Right lobe of liver (tissue), 6 donors: ENCODE data around the gene COL23A1. TPM values are rescaled to one million over a fixed set of nuclear protein-coding genes. Genes with fewer than 3 reads are reported as not detected.

Experiments used
- ATAC-seq, 4 donors: fragments of 200-7000 bp; cut with Tn5 transposase; one replicate each; pipeline ENCODE4 v1.9.1; 2020; ENCODE audit warnings: mild to moderate bottlenecking in 4 of 4, moderate library complexity in 4 of 4
- DNase-seq, 3 donors: peaks; one replicate each; pipeline ENCODE4 v3.0.0-alpha.2; 2020
- H3K27ac ChIP-seq, 3 donors: fragments of 200-600 bp; one replicate each; pipeline ENCODE4 v1.8.0; 2022
- H3K27me3 ChIP-seq, 2 donors: fragments of 200-600 bp; one replicate each; pipeline ENCODE4 v1.8.0; 2022
- H3K36me3 ChIP-seq, 4 donors: fragments of 200-600 bp; sonication (generic) in 1 of 4; one replicate each; pipeline versions ENCODE4 v1.5.1 to v1.8.0; 2017 to 2022; ENCODE audit warnings: control low read depth in 1 of 4
- H3K4me1 ChIP-seq, 4 donors: fragments of 200-600 bp; sonication (generic) in 1 of 4; one replicate each; pipeline versions ENCODE4 v1.5.1 to v1.8.0; 2017 to 2022; ENCODE audit warnings: control low read depth in 1 of 4
- H3K4me3 ChIP-seq, 3 donors: fragments of 200-600 bp; one replicate each; pipeline ENCODE4 v1.8.0; 2022
- H3K9me3 ChIP-seq, 4 donors: fragments of 200-600 bp; sonication (generic) in 1 of 4; one replicate each; pipeline versions ENCODE4 v1.5.1 to v1.8.0; 2017 to 2022; ENCODE audit warnings: control low read depth in 1 of 4
- CTCF ChIP-seq, 4 donors: fragments of 200-600 bp in 3 of 4; fragments of 450-650 bp in 1 of 4; IDR thresholded peaks; one replicate each; pipeline versions ENCODE4 v1.5.1 to v1.8.0; 2016 to 2022; ENCODE audit warnings: antibody characterized with exemption in 4 of 4, mild to moderate bottlenecking in 2 of 4
- POLR2A ChIP-seq: fragments of 450-650 bp; IDR thresholded peaks from one replicate; pipeline ENCODE4 v1.6.1; 2017; ENCODE audit warnings: antibody characterized with exemption, mild to moderate bottlenecking
- WGBS: methylation state at CpG from one replicate; pipeline ENCODE4 v1.1.6; 2018; ENCODE audit warnings: low coverage, low lambda C conversion rate; ENCODE audit not compliant: insufficient coverage; ENCODE audit errors: missing lambda C conversion rate; 5-methylcytosine and 5-hydroxymethylcytosine counted together
- intact Hi-C, 2 donors: fragments of 100-400 bp; cut with DNase I; formaldehyde crosslinking; loops; one replicate each; pipeline versions ENCODE4 v1.11.2 to v1.14.1; 2022
- total RNA-seq, 6 experiments: library from RNA; depleted of rRNA in 2 of 6; stranded (reverse); fragments of >200 nt in 2 of 6; fragmentation: NEBNext Ultra II Directional in 3 of 6; extraction: Animal tissue kit (Norgen Biotek cat#: 25700) in 3 of 6; gene quantifications; one replicate each; pipeline versions ENCODE4 v1.1.0 to v1.2.4, GENCODE V29; 2016 to 2023
- donor health status: DM: no; HTN: yes; CAD: no.
- donor health status: DM: no; HTN: no; CAD: no.
- donor health status: DM: no; HTN: no; CAD: no.
- donor health status: DM: no; HTN: yes; CAD: no.
- donor health status: DM: no; HTN: yes; CAD: no.

The COL23A1 gene
- total RNA-seq, 6 experiments from 2014 or later = 0.25 to 1.2 (median 0.50) TPM

- ATAC-seq (peak in 1 of 4 donors; percentile 24), DNase-seq (peak in 1 of 3 donors; percentile 25)
- Histone ChIP-seq H3K9me3 (no peaks in the 10 kb centered on the region), H3K36me3 (no peaks in the 10 kb centered on the region), H3K4me1 (no peaks in the 10 kb centered on the region), H3K4me3 (no peak overlapping the region), H3K27ac (no peak overlapping the region), H3K27me3 (no peaks in the 10 kb centered on the region)
- WGBS = 49% methylated on average over 7 of the region's 9 CpGs
- intact Hi-C loops = no loop called here
- TF ChIP-seq POLR2A (no peak), CTCF (IDR thresholded peaks at IDR 0.05) (no peak)
Measured at GRCh38 chr5:178419196-178419595, 171.0 kb downstream of the COL23A1 start.

DNA sequence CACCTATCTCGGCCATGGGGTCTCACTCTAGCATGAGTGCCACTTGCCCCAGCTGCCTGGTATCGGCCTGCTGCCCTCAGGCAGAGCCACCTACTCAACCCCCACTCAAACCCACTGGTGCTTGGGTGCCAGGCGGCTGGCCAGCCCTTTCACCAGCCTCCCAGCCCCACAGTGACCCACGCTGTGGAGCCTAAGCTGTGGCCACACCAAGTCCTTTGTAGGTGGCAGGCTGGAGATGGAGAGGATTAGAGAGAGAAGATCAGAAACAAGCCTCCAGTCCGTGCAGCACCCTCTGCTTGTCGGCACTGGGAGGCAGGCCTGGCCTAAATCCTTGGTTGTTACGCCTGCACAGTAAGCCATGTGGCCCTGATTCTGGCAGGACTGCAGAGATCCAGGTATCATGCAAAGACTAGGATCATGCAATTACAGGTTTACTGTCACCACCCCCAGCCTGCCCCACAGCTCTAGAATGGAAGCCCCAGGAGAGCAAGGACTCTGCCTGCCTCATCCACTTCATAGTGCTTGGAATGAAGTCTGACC lies 171.7 kb downstream of the COL23A1 start:
- DNase-seq = peak in 1 of 3 donors; percentile 23
- H3K9me3 ChIP-seq = no peaks in the 10 kb centered on the region
- ATAC-seq = no peak
- H3K36me3 ChIP-seq = no peaks in the 10 kb centered on the region
- H3K4me3 ChIP-seq = no peak overlapping the region
- TF ChIP-seq POLR2A (no peak), CTCF (IDR thresholded peaks at IDR 0.05) (no peak)
- H3K27ac ChIP-seq = no peak overlapping the region
- no peaks in the 10 kb centered on the region for H3K27me3 ChIP-seq
- no CpG with 5 or more reads among the region's 7 CpGs for WGBS
- intact Hi-C loops = no loop called here
- H3K4me1 ChIP-seq = no peaks in the 10 kb centered on the region

DNA sequence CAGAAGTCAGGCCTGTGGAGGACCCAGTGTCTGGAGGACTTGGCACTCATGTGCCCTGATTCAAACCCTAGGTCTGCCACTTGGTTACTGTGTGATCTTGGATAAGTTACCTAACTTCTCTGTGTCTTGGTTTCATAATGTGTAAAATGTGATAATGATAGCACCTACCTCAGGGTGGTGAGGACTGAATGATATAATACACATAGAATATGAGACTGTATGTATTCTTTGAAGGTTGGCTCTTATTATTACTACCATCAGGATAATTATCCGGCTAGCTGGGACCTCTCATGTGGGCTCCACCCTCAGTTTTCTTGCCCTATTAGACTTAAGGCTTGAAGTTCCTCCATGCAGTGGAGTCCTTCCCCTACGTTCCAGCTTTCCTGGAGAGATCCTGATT lies 172.2 kb downstream of the COL23A1 start:
- Histone ChIP-seq H3K36me3 (no peaks in the 10 kb centered on the region), H3K27ac (no peak overlapping the region), H3K4me1 (no peaks in the 10 kb centered on the region), H3K9me3 (no peaks in the 10 kb centered on the region), H3K4me3 (no peak overlapping the region), H3K27me3 (no peaks in the 10 kb centered on the region)
- intact Hi-C loops = no loop called here
- TF ChIP-seq POLR2A = no peak
- no peak for TF ChIP-seq CTCF (IDR thresholded peaks at IDR 0.05)
- DNase-seq (peak in 1 of 3 donors; percentile 22), ATAC-seq (no peak)
- WGBS = 100% methylated on average over 1 of the region's 2 CpGs

DNA sequence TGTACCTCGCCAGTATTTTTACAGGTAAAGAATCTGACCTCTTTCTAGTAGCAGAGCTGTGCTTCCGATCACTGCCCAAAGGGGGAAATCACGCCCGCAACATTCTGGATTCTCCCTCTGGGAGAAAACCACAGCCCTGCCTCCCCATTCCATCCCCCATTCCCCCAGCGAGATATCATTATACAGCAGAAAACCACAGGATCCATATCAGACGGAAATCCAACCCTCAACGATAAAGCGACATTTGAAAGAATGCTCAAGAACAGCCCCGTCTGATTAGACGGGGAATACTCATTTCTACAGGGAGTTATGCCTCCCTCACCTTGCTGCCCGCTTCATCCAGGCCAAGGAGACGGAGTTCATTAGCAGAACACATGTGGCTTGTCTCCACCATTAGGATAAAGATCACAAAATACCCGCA lies 172.8 kb downstream of the COL23A1 start:
- ATAC-seq (no peak), DNase-seq (peak in 1 of 3 donors; percentile 27)
- H3K27me3 ChIP-seq = no peaks in the 10 kb centered on the region
- no peak overlapping the region for H3K27ac ChIP-seq
- no peaks in the 10 kb centered on the region for H3K36me3 ChIP-seq
- TF ChIP-seq POLR2A = no peak
- TF ChIP-seq CTCF (IDR thresholded peaks at IDR 0.05) = no peak
- no peak overlapping the region for H3K4me3 ChIP-seq
- intact Hi-C loops = no loop called here
- no peaks in the 10 kb centered on the region for H3K9me3 ChIP-seq
- H3K4me1 ChIP-seq = no peaks in the 10 kb centered on the region
- 67% methylated on average over 12 of the region's 13 CpGs for WGBS

- Histone ChIP-seq H3K27me3 (no peaks in the 10 kb centered on the region), H3K9me3 (no peaks in the 10 kb centered on the region), H3K4me3 (no peak overlapping the region), H3K27ac (no peak overlapping the region), H3K36me3 (no peaks in the 10 kb centered on the region), H3K4me1 (no peaks in the 10 kb centered on the region)
- TF ChIP-seq POLR2A (no peak), CTCF (IDR thresholded peaks at IDR 0.05) (no peak)
- DNase-seq = peak in 1 of 3 donors; percentile 16
- intact Hi-C loops = no loop called here
- 73% methylated on average over 3 of the region's 6 CpGs for WGBS
- no peak for ATAC-seq
Measured at GRCh38 chr5:178416919-178417318, 173.3 kb downstream of the COL23A1 start.
